Fibroblast of skin of abdomen (primary cell): ENCODE data around the gene POU2F3.
"Not testable (repeated sequence)": the region's sequence is repeated elsewhere in the genome, so short reads cannot be mapped to it uniquely, and the experiment has no call there.

Experiments used
- DNase-seq: peaks from one replicate; pipeline ENCODE4 v3.0.0-alpha.2; 2013

The POU2F3 gene

GRCh38 chr11:120253377-120253776 lies 13.4 kb downstream of the POU2F3 start:
- DNase-seq: not testable (repeated sequence)

GRCh38 chr11:120254788-120255518 lies 15.0 kb downstream of the POU2F3 start:
- no peak for DNase-seq

GRCh38 chr11:120255519-120255866 lies 15.6 kb downstream of the POU2F3 start:
- no peak for DNase-seq

- DNase-seq: no peak
Observed at GRCh38 chr11:120256178-120256577, 16.2 kb downstream of the POU2F3 start.

- DNase-seq: no peak
Observed at GRCh38 chr11:120256779-120257178, 16.8 kb downstream of the POU2F3 start.

GRCh38 chr11:120257346-120257745 lies 17.4 kb downstream of the POU2F3 start:
- no peak for DNase-seq

- DNase-seq: no peak
Observed at GRCh38 chr11:120258661-120259060, 18.7 kb downstream of the POU2F3 start.

GRCh38 chr11:120259241-120259640 lies 19.3 kb downstream of the POU2F3 start:
- DNase-seq: no peak

GRCh38 chr11:120259988-120260565 lies 20.1 kb downstream of the POU2F3 start:
- DNase-seq: no peak

GRCh38 chr11:120260616-120261015 lies 20.7 kb downstream of the POU2F3 start:
- DNase-seq: no peak

- DNase-seq: no peak
Observed at GRCh38 chr11:120261321-120261720, 21.4 kb downstream of the POU2F3 start.

- DNase-seq: no peak
Observed at GRCh38 chr11:120261931-120262330, 22.0 kb downstream of the POU2F3 start.

- no peak for DNase-seq
Observed at GRCh38 chr11:120267319-120267718, 27.4 kb downstream of the POU2F3 start.

GRCh38 chr11:120268686-120269085 lies 28.7 kb downstream of the POU2F3 start:
- DNase-seq: no peak

- no peak for DNase-seq
Observed at GRCh38 chr11:120270386-120270785, 30.4 kb downstream of the POU2F3 start.

GRCh38 chr11:120271672-120272071 lies 31.7 kb downstream of the POU2F3 start:
- DNase-seq: no peak

- peak; percentile 62 for DNase-seq
Observed at GRCh38 chr11:120272303-120272702, 32.4 kb downstream of the POU2F3 start.

- DNase-seq: peak; percentile 58
Observed at GRCh38 chr11:120273432-120273831, 33.5 kb downstream of the POU2F3 start.

GRCh38 chr11:120273956-120274355 lies 34.0 kb downstream of the POU2F3 start:
- DNase-seq: not testable (repeated sequence)

- DNase-seq: no peak
Observed at GRCh38 chr11:120279502-120279901, 39.6 kb downstream of the POU2F3 start.

GRCh38 chr11:120280600-120281051 lies 40.7 kb downstream of the POU2F3 start:
- no peak for DNase-seq

GRCh38 chr11:120281143-120281795 lies 41.3 kb downstream of the POU2F3 start:
- no peak for DNase-seq

- DNase-seq: no peak
Observed at GRCh38 chr11:120283124-120283523, 43.2 kb downstream of the POU2F3 start.

- DNase-seq: no peak
Observed at GRCh38 chr11:120284272-120284671, 44.3 kb downstream of the POU2F3 start.
